LoVo (cell line): ENCODE measurements around the gene AMPH.

Experiments used
- DNase-seq: peaks from one replicate; pipeline ENCODE4 v3.0.0-alpha.2; 2016; ENCODE audit warnings: low spot score

AMPH gene

DNA sequence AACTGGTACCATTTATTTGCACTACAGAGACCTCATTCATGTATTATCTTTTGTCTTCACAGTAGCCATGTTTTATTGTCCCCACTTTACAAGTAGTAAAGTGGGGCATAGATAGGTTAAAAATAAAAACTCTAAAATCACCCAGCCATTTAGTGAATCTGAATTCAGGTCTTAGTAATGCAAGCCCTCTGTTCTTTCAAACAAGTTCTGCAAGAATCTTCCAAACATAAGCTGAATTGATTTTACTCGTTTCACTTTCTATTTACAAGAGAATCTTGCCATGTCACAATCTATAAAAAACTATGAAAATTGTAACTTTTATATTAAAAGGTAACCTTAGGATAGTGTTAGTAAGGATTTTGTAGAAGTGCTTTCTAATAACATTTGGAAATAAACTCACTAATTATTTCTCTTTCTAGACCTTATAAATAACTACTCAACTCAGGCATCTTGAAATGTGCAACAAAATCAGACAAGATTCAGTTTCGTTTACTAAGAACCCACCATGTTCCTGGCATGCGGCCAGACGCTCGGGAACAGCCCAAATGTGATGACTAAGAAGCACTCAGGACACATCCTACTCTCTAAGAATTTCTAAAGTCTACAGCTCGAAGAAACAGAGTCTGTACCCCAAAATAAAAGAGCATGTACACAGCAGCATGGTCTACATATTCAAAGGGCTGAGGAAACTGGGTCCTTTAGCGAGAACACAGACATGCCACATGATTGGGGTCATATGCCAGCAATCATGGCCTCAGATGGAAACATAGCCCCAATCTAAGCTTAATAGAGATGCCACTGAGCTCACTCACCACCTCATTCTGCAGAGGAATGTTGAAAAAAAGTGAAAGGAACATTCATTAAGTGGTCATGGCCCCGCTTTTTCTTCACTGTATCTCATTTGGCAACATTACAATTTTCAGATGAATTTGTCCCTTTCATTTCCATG is 167.6 kb downstream of the AMPH start:
- DNase-seq: peak; percentile 14

DNA sequence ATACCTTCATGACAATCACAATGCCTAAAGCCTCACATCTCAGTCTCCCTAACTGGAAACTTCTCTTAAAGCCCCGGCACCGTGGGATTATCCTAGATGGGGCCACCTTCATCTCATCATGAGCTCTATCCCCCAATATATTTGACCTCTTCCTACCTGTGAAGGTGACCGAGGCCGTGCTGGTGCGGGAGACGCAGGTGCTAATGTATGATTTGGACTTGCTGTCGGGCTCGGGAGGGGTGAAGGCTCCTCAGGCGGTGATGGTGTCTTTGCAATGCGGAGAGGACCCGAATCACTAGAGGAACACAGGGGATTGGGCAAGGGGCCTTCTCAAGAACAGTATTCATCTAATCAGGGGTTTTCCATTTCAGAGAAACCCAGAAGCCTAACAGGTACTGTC is 168.4 kb downstream of the AMPH start:
- no peak for DNase-seq

DNA sequence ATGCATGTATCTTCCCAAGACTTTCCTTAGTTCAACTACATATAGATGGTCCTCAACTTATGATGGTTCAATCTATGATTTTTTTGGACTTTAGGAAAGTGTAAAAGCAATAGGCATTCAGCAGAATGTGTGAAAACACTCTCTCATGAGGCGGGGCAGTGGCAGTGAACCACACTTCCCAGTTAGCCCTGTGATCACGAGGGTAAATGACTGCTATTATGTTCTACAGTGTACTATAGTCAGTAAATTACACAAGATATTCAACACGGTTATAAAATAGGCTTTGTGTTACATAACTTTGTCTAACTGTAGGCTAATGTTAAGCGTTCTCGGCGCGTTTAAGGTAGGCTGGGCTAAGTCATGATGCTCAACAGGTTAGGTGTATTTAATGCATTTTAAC is 169.3 kb downstream of the AMPH start:
- DNase-seq: no peak

DNA sequence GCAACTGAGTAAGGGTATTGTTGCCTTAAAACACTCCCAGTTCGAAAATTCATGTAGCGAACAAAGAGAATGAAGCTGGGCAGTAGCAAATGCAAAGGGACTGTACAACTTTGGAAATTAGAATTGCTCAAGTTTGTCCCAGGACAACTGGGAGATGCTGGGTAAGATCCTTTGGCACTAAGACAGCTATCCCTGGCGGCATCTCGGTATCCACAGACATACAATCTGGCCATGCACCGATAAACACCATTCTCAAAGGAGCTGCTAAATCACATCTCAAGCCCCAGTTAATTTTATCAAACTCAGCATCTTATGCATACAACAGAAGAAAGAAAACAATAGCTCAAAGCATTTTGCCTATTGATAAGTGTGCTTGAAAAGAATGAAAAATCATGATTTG is 177.3 kb downstream of the AMPH start:
- no peak for DNase-seq

- no peak for DNase-seq
Measured at GRCh38 chr7:38453168-38453567, 178.0 kb downstream of the AMPH start.

GRCh38 chr7:38452681-38453108 is 178.5 kb downstream of the AMPH start:
- no peak for DNase-seq

GRCh38 chr7:38451840-38452239 is 179.3 kb downstream of the AMPH start:
- no peak for DNase-seq

GRCh38 chr7:38448584-38449234 is 182.5 kb downstream of the AMPH start:
- DNase-seq: no peak

- no peak for DNase-seq
Measured at GRCh38 chr7:38448054-38448453, 183.1 kb downstream of the AMPH start.

DNA sequence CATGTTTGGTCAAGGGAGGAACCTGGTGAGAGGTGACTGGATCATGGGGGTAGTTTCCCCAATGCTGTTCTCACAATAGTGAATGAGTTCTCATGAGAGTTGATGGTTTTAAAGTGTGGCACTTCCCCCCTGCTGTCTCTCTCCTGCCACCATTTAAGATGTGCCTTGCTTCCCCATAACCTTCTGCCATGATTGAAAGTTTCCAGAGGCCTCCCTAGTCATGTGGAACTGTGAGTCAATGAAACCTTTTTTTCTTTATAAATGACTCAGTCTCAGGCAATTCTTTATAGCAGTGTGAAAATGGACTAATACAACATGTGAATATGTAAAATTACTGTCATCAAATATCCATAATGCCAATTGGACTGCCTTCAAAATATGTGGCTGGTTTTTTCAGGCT is 192.2 kb downstream of the AMPH start:
- DNase-seq: no peak

DNA sequence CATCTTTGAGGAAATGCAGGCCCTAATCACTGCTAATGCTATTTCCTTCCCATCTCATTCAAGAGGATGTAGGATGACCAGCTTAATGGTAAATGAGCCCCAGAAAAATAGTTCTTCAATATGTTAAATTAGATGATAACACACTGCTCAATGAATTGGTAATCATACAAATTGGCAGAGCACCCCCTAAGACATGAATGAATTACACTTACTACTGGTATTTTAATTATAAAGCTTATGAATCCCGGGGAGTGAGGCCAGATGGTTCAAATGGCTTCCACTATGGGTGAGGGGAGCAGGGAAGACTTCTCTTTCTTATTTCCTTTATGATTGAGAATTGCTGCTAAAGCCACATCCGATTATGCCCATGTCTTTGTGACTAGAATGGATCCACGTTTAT is 198.5 kb downstream of the AMPH start:
- no peak for DNase-seq

GRCh38 chr7:38432080-38432479 is 199.1 kb downstream of the AMPH start:
- no peak for DNase-seq

GRCh38 chr7:38429057-38429456 is 202.1 kb downstream of the AMPH start:
- no peak for DNase-seq

GRCh38 chr7:38428041-38428440 is 203.1 kb downstream of the AMPH start:
- DNase-seq: no peak

- no peak for DNase-seq
Measured at GRCh38 chr7:38427279-38427955, 203.8 kb downstream of the AMPH start.

DNA sequence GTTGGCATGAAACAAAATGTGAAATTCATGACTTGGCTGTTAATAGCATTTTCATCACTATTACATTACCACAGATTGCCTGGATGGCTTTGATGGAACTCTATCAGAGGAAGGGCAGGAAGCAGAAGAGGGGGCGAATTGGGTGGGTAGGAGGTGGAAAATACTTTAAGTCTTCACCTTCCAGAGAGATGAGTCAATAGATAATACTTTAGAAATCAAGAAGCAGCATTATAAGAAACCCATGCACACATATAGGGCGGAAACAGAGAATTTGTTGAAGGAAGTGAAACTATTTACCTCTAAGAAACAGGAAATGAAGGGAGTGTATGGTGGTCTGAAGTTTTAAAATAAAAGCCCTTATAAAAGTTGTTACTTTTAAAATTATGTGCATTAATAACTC is 205.7 kb downstream of the AMPH start:
- no peak for DNase-seq

GRCh38 chr7:38424750-38425463 is 206.3 kb downstream of the AMPH start:
- DNase-seq: no peak

DNA sequence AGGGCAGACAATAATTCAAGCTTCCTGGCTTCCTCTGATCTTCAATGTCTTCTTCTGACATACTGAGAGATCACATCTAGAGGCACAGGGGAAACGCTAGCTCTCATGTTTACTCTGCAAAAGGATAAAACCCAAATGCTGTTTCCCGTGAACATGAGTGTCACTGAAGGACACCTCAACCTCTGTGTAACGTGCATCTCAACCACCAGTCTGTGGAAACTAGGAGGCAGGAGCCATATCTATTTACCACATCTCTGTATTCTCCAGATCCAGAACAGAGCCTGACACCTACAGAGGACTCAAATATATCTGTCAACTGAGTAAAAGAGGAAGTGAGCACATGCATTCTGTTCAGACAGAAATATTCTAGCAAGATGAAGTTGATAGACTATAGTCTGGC is 217.4 kb downstream of the AMPH start:
- no peak for DNase-seq

DNA sequence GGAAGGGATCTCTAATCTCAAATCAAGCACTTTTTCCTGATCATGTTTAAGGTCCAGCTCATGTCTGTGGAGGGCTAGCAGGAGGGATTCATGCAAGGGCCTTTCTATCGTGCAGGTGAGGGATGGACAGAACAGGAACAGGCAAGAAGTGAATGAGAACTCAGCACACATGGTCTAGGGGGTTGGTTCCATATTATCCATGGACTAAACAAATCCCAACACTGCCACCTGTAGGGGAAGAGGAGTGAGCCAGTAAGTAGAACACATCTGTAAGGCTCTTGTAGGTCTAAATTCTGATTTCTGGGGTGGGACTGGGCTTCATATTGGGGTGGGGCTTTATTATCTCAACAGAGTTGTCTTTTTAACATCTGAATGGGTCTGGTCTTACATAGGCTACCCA is 219.8 kb downstream of the AMPH start:
- no peak for DNase-seq

- DNase-seq: no peak
Measured at GRCh38 chr7:38410056-38410455, 221.1 kb downstream of the AMPH start.

DNA sequence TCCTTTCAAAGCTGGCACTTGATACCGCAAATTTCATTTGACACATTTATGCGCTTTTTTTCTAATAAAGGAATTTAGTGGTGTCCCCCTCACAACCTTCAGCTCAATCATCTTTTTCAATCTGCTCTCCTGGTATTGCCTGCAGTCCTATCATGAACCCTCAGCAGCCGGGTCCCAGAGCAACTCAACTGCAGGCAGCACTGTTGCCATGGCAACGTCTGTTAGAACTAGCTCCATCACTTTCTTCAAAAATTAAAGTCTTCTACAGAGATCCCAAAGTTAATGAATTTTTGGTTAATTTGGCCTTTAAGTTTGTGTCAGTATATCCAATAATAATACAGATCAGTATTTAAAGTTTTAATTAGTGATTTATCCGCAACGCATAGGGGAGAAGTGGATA is 221.6 kb downstream of the AMPH start:
- no peak for DNase-seq

DNA sequence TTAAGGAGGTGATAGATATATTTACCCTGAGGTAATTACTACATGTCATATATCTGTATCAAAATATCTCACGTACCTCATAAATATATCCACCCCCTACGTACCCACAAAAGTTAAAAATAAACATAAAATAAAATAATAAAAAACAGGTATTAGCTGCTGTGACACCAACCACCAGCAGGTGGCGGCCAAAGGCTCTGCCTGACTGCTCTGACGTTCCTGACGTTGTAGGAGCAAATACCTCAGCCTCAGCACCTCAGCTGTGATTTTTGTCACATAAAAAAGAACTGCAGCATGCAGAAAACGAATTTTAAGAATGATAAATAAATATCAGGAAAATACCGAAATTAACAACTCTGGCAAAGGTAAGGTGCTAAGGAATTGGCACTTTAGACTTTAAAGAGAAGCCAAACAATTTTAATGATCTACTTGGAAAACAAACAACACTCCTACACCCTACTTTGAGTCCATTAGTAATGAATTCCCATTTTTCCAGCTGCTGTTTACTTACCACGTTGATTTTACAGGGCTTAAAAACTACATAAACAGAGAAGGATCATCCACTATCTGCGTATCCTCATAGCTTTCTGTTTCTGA is 232.3 kb downstream of the AMPH start:
- peak; percentile 67 for DNase-seq
